HepG2 (cell line): ENCODE results near the gene MTHFR. TPM values are rescaled to one million over a fixed set of nuclear protein-coding genes. Genes with fewer than 3 reads are reported as not detected.

ENCODE experiments used
- KDM6A ChIP-seq: IDR thresholded peaks from 2 replicates; pipeline ENCODE4 v1.6.1; 2016; ENCODE audit warnings: low read depth
- RBM22 ChIP-seq: fragments of 200-400 bp; formaldehyde crosslinking; optimal IDR thresholded peaks from 2 replicates; pipeline ENCODE3; 2017; ENCODE audit warnings: mild to moderate bottlenecking, low read length, moderate library complexity
- REST ChIP-seq, 2 experiments: IDR thresholded peaks; 2 replicates each; pipeline ENCODE4 v1.6.1; 2011 to 2012; ENCODE audit warnings: low read length in 2 of 2, borderline replicate concordance in 1 of 2, low read depth in 1 of 2, mild to moderate bottlenecking in 1 of 2, moderate library complexity in 1 of 2
- SP4 ChIP-seq: sonication (generic); formaldehyde crosslinking; IDR thresholded peaks from 2 replicates; pipeline ENCODE4 v1.8.1; 2023; ENCODE audit warnings: mild to moderate bottlenecking, missing genetic modification reagents
- U2AF2 ChIP-seq: fragments of 200-400 bp; formaldehyde crosslinking; IDR thresholded peaks from 2 replicates; pipeline ENCODE4 v1.6.1; 2017; ENCODE audit warnings: low read depth, mild to moderate bottlenecking, low read length
- ZNF784 ChIP-seq: sonication (generic); formaldehyde crosslinking; IDR thresholded peaks from 2 replicates; pipeline ENCODE4 v1.5.1; 2020; ENCODE audit warnings: missing genetic modification reagents, mild to moderate bottlenecking, borderline replicate concordance
- polyA plus RNA-seq, 8 experiments: library from polyadenylated mRNA; depleted of rRNA in 3 of 8; stranded (reverse) in 7 of 8; unstranded in 1 of 8; fragments of >200 nt; fragmentation: Illumina TruSeq in 4 of 8; extraction: Trizol in 4 of 8; gene quantifications; 2 replicates each; pipeline versions ENCODE4 v1.2.1 to v1.2.3, GENCODE V29; 2011 to 2016; ENCODE audit warnings: low read depth in 4 of 8, missing spikeins in 1 of 8, mixed read lengths in 1 of 8; ENCODE audit not compliant: insufficient read depth in 1 of 8
- total RNA-seq, 5 experiments: library from RNA; depleted of rRNA; stranded (reverse); fragments of >200 nt; fragmentation: Illumina TruSeq; extraction: Trizol; gene quantifications; 2 replicates each; pipeline ENCODE4 v1.2.3, GENCODE V29; 2016; ENCODE audit warnings: low read depth in 1 of 5
- TF ChIP-seq, protein P1 (sequence below): sonication (generic); formaldehyde crosslinking; IDR thresholded peaks from 2 replicates; pipeline ENCODE4 v1.8.1; 2023; ENCODE audit warnings: mild to moderate bottlenecking, moderate library complexity, missing genetic modification reagents
- TF ChIP-seq, protein P2 (sequence below): IDR thresholded peaks from 2 replicates; pipeline ENCODE4 v1.6.1; 2016; ENCODE audit warnings: control low read depth
- TF ChIP-seq, protein P3 (sequence below): sonication (generic); formaldehyde crosslinking; IDR thresholded peaks from 2 replicates; pipeline ENCODE4 v1.4.0; 2020; ENCODE audit warnings: missing genetic modification reagents, borderline replicate concordance
- TF ChIP-seq, protein P4 (sequence below): sonication (generic); formaldehyde crosslinking; IDR thresholded peaks from 2 replicates; pipeline ENCODE4 v1.9.0; 2021; ENCODE audit warnings: missing genetic modification reagents, borderline replicate concordance
- TF ChIP-seq, protein P5 (sequence below): sonication (generic); formaldehyde crosslinking; IDR thresholded peaks from 2 replicates; pipeline ENCODE4 v1.8.0; 2022; ENCODE audit warnings: mild to moderate bottlenecking, missing genetic modification reagents, moderate library complexity

Gene MTHFR
- total and polyA plus RNA-seq, 2 of the 13 experiments (the other 11 are each of a cell fraction or from before 2014, with no cell fraction given), result 3.8 to 8.2 TPM

DNA sequence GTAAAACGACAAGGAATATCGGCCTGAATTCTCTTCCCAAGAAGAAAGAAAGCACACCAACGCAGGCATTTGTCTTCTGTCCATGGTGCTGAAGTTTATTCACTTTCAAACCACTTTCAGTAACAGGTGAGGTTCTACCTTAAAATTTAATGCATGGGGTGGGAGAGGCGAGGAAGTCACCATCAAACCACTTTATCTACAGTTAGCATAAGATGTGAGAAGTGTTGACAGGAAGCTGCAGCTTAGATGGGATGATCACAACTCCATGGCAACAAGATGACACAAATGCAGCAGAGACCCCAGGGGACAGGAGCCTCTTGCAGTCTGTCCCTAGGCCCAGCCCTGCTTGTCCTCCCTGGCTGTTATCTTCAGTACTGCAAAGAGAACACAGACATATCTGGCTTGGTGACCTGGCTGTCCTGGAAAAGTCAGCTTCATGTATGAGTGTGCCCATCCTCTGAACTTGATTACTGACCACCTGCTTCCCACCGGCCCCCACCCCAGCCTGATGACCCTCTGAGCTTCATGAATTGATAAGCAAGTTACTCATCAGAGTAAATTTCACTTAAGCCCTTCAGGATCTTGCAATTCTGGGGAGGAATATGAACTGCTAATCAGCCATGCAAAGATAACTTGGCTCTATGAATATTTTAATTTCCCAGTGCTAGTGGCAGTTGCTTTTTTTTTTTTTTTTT lies 40.0 kb upstream of the MTHFR start (continued):
- TF ChIP-seq REST (IDR thresholded peaks at IDR 0.05; ENCODE audit: borderline replicate concordance in 1 of 2, low read depth in 1 of 2, low read length in 2 of 2) (peak; percentile 51 to 95), RBM22 (peak; percentile 29), KDM6A (CRISPR knock-in tag) (no peak), SP4 (CRISPR knock-in tag) (peak; percentile 35; the same call in 1 of the 2 replicates), U2AF2 (no peak), ZNF784 (no peak)
- TF ChIP-seq, protein P1, sequence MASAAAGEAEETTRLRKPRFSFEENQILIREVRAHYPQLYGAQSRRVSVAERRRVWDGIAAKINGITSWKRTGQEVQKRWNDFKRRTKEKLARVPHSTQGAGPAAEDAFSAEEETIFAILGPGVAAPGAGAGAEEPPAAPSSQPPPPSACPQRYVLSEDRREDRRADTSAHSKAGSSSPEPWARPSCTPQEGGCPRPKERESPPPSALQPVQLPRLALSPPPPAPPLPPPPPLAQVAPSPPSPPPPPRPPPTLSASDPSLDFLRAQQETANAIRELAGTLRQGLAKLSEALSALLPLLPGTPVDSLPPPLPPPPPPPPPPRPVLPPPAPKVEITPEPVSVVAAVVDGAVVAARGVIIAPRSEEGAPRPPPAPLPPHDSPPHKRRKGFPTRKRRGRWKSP, result no peak
- TF ChIP-seq, protein P2, sequence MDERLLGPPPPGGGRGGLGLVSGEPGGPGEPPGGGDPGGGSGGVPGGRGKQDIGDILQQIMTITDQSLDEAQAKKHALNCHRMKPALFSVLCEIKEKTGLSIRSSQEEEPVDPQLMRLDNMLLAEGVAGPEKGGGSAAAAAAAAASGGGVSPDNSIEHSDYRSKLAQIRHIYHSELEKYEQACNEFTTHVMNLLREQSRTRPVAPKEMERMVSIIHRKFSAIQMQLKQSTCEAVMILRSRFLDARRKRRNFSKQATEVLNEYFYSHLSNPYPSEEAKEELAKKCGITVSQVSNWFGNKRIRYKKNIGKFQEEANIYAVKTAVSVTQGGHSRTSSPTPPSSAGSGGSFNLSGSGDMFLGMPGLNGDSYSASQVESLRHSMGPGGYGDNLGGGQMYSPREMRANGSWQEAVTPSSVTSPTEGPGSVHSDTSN (CRISPR knock-in tag), result no peak
- TF ChIP-seq, protein P3, sequence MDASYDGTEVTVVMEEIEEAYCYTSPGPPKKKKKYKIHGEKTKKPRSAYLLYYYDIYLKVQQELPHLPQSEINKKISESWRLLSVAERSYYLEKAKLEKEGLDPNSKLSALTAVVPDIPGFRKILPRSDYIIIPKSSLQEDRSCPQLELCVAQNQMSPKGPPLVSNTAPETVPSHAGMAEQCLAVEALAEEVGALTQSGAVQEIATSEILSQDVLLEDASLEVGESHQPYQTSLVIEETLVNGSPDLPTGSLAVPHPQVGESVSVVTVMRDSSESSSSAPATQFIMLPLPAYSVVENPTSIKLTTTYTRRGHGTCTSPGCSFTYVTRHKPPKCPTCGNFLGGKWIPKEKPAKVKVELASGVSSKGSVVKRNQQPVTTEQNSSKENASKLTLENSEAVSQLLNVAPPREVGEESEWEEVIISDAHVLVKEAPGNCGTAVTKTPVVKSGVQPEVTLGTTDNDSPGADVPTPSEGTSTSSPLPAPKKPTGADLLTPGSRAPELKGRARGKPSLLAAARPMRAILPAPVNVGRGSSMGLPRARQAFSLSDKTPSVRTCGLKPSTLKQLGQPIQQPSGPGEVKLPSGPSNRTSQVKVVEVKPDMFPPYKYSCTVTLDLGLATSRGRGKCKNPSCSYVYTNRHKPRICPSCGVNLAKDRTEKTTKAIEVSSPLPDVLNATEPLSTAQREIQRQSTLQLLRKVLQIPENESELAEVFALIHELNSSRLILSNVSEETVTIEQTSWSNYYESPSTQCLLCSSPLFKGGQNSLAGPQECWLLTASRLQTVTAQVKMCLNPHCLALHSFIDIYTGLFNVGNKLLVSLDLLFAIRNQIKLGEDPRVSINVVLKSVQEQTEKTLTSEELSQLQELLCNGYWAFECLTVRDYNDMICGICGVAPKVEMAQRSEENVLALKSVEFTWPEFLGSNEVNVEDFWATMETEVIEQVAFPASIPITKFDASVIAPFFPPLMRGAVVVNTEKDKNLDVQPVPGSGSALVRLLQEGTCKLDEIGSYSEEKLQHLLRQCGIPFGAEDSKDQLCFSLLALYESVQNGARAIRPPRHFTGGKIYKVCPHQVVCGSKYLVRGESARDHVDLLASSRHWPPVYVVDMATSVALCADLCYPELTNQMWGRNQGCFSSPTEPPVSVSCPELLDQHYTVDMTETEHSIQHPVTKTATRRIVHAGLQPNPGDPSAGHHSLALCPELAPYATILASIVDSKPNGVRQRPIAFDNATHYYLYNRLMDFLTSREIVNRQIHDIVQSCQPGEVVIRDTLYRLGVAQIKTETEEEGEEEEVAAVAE (CRISPR knock-in tag), result peak; percentile 42; the same call in 1 of the 2 replicates
- TF ChIP-seq, protein P4, sequence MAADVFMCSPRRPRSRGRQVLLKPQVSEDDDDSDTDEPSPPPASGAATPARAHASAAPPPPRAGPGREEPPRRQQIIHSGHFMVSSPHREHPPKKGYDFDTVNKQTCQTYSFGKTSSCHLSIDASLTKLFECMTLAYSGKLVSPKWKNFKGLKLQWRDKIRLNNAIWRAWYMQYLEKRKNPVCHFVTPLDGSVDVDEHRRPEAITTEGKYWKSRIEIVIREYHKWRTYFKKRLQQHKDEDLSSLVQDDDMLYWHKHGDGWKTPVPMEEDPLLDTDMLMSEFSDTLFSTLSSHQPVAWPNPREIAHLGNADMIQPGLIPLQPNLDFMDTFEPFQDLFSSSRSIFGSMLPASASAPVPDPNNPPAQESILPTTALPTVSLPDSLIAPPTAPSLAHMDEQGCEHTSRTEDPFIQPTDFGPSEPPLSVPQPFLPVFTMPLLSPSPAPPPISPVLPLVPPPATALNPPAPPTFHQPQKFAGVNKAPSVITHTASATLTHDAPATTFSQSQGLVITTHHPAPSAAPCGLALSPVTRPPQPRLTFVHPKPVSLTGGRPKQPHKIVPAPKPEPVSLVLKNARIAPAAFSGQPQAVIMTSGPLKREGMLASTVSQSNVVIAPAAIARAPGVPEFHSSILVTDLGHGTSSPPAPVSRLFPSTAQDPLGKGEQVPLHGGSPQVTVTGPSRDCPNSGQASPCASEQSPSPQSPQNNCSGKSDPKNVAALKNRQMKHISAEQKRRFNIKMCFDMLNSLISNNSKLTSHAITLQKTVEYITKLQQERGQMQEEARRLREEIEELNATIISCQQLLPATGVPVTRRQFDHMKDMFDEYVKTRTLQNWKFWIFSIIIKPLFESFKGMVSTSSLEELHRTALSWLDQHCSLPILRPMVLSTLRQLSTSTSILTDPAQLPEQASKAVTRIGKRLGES (CRISPR knock-in tag), result no peak
- TF ChIP-seq, protein P5, sequence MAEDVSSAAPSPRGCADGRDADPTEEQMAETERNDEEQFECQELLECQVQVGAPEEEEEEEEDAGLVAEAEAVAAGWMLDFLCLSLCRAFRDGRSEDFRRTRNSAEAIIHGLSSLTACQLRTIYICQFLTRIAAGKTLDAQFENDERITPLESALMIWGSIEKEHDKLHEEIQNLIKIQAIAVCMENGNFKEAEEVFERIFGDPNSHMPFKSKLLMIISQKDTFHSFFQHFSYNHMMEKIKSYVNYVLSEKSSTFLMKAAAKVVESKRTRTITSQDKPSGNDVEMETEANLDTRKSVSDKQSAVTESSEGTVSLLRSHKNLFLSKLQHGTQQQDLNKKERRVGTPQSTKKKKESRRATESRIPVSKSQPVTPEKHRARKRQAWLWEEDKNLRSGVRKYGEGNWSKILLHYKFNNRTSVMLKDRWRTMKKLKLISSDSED (CRISPR knock-in tag), result no peak
